IPS DF 19.7 (cell line): ENCODE measurements around the gene WBP1L.
"Not testable (repeated sequence)": the region's sequence is repeated elsewhere in the genome, so short reads cannot be mapped to it uniquely, and the experiment has no call there.

ENCODE experiments used
- DNase-seq: peaks from one replicate; pipeline ENCODE4 v3.0.0-alpha.2; 2013; ENCODE audit warnings: low read depth, low spot score

WBP1L gene

GRCh38 chr10:102723989-102724388 lies 19.8 kb upstream of the WBP1L start:
- no peak for DNase-seq

- DNase-seq, result no peak
These were observed 17.5 kb upstream of the WBP1L start for GRCh38 chr10:102726274-102726673.

GRCh38 chr10:102727037-102727818 lies 16.5 kb upstream of the WBP1L start:
- DNase-seq, result no peak

- peak; percentile 40 for DNase-seq
These were observed 14.4 kb upstream of the WBP1L start for GRCh38 chr10:102729029-102730026.

GRCh38 chr10:102731222-102731800 lies 12.4 kb upstream of the WBP1L start:
- DNase-seq, result no peak

GRCh38 chr10:102732661-102733060 lies 11.1 kb upstream of the WBP1L start:
- DNase-seq, result no peak

- peak; percentile 28 for DNase-seq
These were observed 8.6 kb upstream of the WBP1L start for GRCh38 chr10:102735065-102735562.

GRCh38 chr10:102738692-102739121 lies 5.0 kb upstream of the WBP1L start:
- DNase-seq, result no peak

GRCh38 chr10:102740229-102740628 lies 3.5 kb upstream of the WBP1L start:
- no peak for DNase-seq

GRCh38 chr10:102741726-102742237 lies 2.0 kb upstream of the WBP1L start:
- DNase-seq, result no peak

- DNase-seq, result not testable (repeated sequence)
These were observed 1.4 kb upstream of the WBP1L start for GRCh38 chr10:102742313-102742712.

- no peak for DNase-seq
These were observed 615 bp upstream of the WBP1L start for GRCh38 chr10:102743078-102743587.

- DNase-seq, result no peak
These were observed 765 bp downstream of the WBP1L start for GRCh38 chr10:102744374-102745051.

GRCh38 chr10:102745157-102745556 lies 1.4 kb downstream of the WBP1L start:
- DNase-seq, result no peak

- no peak for DNase-seq
These were observed 8.7 kb downstream of the WBP1L start for GRCh38 chr10:102752266-102752930.

- DNase-seq, result no peak
These were observed 9.4 kb downstream of the WBP1L start for GRCh38 chr10:102752934-102753664.

GRCh38 chr10:102753718-102754117 lies 10.0 kb downstream of the WBP1L start:
- no peak for DNase-seq

GRCh38 chr10:102757323-102757722 lies 13.6 kb downstream of the WBP1L start:
- DNase-seq, result no peak

- no peak for DNase-seq
These were observed 14.6 kb downstream of the WBP1L start for GRCh38 chr10:102758240-102758932.
